HG02759 (cell line): ENCODE data around the gene NHS.

Experiments used
- ATAC-seq: cut with Tn5 transposase; IDR thresholded peaks from one replicate; pipeline ENCODE4 v1.9.1; 2021; ENCODE audit warnings: mild to moderate bottlenecking, moderate library complexity; ENCODE audit not compliant: unreplicated experiment

Gene NHS

DNA sequence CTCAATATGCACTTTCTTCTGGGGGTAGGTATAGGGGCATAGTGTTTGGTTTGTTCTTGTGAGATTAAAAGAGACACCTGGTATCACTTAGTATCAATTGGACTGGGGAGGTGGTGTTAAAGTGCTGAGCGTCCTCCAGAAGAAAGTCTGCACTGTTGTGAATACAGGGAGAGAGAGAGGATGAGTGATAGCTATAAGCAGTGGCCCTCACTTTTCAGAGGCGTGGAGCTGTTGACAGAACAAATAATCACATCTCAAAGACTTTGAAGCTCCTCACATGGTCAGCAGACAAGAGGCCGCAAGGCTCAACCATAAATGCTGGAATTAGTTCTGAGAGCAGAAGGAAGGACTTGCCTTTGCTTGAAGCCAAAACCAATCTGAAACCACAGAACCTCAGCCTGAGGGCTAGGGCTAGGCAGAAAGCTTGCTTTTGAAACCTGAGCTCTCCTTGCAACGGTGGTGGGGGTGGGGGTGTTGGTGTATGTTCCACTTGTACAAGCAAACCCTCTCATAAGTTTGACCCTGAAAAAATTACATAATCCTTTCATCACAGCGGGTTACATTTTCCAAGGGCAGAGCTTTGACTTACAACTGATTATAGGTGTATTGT is 239.1 kb downstream of the NHS start:
- peak; percentile 48 for ATAC-seq

DNA sequence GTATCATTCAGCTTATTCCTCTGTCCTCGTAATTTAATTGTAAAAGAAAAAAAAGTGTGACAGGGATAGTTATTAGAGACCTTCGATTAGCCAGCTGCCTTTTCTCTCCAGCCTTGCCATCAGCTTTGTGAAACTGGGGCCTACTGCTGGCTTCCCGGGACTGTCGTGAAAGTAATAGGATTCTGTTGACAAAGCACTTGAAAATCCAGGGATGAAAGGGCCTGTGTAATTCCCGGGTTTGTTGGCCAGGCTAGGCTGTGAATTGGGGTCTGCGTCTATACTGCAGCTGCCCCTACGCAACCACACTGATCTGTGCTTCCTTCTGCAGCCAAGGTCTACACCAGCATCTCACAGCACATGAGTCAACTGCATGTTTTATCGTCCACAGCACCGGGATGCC is 241.9 kb downstream of the NHS start:
- no peak for ATAC-seq

DNA sequence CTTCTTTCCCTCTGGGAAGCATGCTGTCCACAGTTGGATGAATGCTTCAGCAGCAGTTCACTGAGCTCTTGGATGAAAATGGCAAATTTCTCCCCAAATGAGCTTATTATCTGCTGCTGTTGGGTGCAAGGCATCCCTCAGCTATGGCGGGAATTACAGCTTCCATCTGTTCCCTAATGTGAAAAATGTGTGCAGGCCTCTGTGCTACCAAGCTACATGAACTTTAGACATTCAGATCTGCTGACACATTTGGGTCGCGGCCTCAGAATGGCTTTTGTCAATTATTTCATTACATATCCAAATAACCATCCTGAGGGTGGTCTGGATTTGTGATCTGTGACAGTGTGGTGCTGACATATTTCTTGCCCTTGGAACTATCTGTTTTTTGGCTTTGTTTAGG is 242.8 kb downstream of the NHS start:
- ATAC-seq = no peak

DNA sequence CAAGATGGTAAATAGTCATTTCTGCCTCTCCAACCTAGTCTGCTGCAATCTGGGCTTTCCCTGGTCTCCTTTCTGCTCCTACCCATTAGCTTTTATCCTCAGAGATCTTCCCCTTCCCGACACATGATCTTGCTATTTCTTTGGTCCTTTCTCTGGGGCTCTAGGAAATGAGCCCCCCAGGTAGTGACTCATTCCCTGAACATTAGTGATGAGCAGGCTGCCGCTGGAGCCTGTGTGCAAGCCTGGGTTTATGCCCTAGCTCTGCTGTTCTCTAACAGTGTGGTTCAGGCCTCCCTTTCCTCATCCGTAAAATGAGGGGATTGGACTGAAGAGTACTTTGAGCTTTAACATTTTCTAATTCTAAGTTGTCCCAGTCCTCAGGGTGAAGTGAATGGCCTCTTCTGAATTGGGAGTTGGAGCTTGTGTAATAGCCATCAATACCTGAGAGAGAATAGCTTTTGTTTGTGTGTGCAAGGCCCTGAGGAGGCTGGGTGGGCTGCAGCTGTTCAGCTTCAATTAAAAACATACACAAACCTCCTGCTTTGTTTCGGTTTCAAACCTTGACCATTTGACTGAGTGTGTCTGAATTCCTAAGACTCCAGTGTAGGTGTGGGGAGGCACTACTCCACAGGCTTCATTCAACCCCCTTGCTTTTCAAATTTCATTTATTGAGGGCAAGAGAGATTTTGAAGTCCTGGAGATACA is 246.7 kb downstream of the NHS start:
- ATAC-seq = no peak

DNA sequence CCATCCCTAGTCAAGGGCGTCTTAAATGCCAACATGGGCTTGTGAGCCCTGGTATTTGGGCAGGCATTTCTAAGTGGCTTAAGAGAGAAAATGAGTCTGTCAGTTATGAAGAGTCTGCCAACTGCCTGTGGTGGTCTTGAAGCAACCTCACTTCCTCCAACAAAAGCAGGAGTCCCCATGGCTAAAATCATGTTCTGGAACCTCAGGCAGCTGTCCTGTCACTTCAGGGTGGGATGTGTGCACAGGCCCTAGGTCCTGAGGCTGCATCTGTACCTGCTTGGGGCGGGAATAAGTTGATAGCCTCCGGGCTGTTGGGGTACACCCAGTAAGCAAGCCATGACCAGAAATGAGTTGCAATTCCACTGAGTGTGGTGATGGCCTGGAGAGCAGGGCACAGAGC is 247.3 kb downstream of the NHS start:
- no peak for ATAC-seq

DNA sequence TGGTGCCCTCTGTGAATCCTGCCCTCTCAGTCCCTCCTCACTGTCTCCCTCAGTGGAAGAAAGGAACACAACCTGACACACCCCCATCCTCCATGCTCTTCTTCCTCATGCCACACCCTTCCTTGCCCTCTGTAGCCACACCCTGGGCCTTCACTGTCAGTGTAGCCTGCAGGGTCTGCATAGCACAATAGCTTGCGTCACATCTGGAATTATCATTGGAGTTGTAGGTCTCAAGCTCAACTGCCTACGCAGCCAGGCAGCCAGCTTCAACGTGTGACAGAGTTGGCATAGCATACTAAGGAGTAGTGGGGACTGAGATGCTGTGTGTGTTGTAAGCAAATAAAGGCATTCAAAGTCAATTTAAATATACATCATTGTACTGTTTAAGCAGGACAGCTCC is 248.8 kb downstream of the NHS start:
- no peak for ATAC-seq

DNA sequence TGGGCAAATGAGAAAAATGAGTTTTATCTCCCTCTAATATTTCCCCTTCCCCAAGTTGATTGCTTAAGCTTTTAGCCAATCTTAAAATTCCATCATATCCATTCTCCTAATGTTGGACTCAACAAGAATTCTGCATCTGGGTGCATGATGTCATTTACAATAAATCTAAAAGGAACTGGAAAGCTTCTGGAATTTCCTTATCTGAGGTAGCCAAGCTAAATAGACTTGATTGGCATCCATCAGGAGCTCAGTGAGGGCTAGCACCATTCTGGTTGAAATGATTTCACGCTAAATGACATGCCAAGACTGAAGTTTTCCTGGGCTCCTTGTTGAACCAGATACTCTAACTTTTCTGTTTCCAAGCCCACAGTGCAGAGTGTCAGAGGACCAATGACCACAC is 252.0 kb downstream of the NHS start:
- no peak for ATAC-seq

DNA sequence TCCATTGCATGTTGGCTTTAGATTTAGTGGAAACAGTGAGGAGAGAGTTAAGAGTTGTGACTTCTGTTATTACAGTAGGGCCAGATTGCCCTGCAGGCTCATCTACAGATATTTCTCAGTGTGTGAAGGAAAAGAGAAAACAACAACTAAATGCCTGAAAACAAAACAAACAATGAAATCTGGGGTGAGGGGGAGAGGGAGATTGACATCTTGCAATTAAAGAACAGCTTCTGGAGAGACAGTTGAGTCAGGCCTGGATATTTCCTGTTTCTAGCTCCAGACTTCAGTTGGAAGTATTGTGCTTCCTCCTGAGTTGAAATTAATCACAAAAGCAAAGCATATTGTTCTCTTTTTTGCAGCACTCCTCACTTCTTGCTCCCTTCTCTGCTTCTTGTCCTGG is 254.0 kb downstream of the NHS start:
- ATAC-seq = no peak

DNA sequence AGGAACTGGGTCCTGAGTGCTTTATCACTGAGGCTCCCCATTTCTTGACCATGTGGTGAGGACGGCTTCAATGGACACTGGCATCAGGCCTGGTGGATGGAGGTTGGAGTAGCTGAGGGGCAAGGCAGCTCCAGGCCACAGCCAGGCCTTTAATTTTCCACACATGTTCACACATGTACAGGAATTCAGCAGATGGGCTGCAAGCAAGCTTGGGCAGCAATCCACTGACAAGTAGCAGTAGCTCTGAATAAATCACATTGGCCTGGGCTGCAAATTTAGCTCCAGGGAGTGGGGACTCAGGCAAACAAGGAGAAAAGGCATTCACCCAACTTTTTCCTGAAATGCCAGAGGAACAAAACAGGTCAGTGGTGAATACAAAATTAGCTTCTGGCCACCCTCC is 254.5 kb downstream of the NHS start:
- no peak for ATAC-seq

DNA sequence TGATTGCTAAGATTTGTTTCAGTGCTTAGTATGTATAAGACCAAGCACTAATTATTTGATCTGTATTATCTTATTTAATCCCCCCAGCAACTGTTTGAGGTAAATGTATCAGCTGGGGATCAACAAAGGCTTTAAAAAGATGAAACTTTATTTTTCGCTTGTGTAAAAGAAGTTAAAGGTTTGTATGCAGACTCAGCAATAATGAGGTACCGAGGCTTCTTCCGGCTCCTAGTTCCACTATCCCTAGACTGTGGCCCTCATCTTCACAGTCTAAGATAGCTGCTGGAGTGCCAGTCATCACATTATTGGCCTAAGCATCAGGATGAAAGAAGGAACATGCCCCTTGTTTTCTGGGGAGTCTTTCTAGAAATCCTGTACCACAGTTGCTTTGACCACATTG is 256.6 kb downstream of the NHS start:
- ATAC-seq = no peak

DNA sequence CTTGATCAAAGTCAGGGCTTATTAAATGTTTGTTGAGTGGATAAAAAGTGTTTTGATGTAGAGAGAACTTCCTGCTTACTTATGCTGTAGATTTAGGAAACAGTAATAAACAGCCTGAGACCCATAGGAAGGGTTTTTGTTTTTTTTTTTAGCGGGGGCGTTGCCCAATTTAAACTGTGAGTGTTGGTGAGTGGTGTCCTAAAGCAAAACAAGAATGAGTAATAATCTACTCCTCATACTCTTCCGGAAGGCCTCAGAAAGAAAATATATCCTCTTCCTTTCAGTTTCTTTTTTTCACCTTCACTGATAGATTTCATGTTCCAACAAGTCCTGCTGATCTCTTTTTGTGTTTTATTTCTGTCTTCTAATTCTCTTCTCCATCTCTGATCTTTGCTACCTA is 257.9 kb downstream of the NHS start:
- ATAC-seq = no peak

DNA sequence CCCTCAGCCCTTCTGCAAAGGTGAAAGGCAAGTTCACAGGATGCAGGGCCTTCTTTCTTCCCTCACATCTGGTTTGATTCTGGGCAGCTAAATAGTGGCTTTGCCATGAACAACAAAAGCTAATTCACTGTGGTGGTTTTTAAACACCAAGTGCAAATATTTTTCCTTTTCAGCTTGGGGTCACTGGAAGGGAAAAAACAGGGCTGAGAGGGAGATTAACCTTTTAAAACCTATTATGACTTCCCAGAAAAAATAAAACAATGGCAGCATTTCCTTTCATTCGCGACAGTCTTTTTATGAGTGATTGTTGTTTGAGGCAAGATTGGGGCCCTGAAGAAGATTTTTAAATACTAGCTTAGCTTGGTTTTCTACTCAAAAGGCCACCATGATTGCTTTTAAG is 258.5 kb downstream of the NHS start:
- ATAC-seq = no peak

DNA sequence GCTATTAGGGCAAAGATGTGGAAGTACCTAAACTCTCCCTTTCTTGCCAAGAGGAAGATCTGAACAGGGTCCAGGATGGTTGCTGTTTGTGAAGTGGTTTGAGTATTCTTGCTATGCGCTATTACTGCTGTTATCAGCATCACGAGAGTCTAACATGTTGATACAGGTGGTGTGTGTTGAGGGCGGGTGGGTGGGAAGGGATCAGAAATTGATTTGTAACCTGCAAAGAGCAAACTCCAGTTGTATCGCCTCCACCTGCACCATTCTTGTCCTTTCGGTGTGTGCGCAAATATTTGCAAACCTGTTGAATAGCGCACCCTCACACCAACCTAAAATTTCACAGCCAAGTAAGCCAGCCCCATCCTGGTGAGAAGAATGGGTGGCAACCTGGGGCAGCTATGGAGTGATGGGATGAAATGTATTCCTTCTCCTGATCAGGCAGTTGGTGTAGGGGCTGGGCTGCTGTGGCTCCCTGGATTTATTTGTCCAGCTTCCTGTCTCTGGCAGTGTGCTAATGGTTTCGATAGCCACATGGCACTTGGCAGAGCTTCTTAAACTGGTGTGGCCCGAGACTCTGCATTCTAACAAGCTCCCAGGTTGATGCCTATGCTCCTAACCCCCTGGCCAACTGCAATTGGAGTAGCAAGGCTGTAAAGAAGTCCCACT is 259.7 kb downstream of the NHS start:
- no peak for ATAC-seq

DNA sequence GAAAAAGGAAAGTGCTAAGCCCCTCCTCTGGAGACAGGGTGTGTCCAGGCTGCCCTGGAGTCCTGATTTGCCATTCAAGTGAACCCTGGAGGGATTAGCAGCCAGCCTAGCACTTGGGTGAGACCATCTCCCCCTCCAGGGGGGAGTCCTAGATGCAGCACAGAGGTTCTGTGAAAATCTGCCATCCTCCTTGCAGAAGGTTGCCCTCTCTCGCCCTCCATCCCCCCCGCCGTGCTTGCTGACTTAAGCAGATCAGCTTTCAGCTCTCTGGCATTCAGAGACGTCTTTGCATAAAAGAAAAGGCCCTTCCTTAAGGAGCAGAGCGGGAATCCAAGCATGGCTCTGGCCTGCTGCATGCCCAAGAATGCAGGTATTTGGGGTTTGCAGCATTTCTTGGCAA is 260.2 kb downstream of the NHS start:
- ATAC-seq = no peak

DNA sequence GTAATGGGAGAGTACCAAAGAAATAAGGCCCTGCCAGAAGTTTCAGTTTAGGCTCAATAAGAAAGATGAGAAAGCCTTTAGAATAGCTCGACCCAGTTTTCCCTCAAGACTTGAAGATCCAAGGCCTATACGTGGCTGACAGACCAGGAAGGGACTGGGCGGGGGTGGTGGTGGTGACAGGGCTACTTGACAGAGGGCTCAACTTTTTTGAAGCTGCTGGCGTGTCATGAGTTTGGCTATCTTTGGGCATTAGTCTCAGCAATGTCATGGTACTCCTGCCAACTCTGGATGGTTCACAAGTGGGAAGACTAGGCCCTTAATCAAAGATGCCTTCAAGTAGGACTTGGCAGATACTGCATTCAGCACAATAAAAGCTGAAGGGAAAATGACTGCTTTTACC is 262.2 kb downstream of the NHS start:
- no peak for ATAC-seq

DNA sequence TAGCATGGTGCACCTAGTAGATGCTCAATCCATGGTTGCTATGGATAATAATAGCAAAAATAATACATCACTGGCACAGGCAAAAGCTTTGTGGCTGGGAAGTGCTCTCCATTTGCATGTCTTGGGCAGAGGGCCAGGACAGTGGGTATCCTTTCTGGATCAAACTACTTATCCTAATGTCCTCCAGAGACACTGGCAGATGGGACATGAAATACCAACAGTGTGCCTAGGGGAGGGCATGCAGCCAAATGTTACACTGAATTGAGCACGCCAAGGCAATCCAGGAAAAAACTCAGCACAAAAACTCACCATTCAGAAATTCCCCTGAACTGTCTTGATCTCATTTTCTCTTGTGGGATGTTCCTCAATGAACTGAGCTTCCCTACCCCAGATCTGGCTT is 263.7 kb downstream of the NHS start:
- no peak for ATAC-seq

DNA sequence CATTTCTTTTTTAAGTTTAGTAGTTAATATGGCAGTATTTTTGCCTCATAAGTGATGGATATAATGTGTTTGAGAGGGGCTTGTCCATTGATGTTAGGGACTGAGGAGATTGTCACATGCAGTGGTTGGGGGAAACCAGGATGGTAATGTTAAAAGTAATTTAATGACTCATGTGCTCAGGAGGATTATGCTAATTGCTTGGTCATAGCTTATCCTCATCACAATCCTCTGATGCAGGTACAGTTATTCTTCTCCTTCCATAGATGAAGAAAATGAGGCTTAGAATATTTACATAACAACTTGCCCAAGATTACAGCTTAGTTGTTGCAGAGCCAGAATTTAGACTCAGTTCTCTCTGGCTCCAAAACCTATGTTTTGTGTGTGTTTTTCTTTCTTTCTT is 267.9 kb downstream of the NHS start:
- no peak for ATAC-seq

DNA sequence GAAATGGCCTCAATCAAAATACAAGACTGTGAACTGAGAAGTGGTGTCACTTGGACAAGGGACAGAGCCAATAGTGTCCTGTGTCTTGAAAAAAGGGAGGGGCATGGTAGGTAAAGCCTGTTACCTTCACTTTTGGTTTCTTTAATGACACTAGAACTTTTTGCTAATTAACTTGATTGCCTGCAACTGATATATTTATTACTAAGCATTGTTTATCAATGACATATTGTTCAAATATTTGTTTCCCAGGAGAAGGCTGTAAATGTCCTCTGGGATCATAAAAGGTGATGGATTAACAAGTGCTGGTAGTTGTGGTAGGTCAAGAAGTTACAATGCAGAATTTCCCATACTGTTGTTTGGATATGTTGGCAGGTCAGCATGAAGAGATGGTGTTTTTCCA is 268.5 kb downstream of the NHS start:
- no peak for ATAC-seq

DNA sequence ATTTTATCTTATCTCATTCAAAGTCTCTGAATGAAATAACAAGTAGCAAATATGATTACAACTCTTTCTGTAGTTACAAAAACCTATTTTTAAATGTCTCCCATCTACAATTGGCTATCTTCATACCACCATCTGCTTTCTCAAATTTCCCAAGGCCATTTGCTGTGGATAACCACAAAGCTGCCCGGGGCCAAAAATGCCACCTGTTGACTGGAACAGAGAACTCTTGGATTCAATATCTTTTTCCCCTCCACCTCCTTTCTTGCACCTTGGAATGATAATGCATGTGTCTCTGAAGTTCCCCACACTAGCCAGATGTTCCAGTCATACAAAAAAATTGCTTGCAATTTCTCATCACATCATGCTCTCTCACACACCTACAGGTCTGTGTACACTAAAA is 269.0 kb downstream of the NHS start:
- ATAC-seq = no peak

DNA sequence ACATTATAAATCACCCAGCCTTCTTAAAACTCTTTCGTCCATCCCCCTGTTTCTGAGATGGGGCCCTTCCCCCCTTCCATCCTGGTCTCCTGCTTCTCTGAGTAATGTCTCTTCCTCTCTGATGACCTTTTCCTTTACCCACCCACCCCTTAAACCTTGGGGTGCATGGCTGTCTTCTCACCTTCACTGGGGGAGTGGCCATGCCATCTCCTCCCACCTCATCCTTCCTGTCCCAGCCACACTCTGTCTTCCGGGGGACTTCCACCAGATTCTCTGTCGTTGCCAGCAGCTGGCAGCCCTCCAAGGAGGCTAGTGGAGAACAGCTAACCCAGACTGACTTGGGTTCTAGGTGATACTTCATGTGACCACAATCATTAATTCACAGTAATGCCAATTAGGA is 279.1 kb downstream of the NHS start:
- ATAC-seq = no peak

DNA sequence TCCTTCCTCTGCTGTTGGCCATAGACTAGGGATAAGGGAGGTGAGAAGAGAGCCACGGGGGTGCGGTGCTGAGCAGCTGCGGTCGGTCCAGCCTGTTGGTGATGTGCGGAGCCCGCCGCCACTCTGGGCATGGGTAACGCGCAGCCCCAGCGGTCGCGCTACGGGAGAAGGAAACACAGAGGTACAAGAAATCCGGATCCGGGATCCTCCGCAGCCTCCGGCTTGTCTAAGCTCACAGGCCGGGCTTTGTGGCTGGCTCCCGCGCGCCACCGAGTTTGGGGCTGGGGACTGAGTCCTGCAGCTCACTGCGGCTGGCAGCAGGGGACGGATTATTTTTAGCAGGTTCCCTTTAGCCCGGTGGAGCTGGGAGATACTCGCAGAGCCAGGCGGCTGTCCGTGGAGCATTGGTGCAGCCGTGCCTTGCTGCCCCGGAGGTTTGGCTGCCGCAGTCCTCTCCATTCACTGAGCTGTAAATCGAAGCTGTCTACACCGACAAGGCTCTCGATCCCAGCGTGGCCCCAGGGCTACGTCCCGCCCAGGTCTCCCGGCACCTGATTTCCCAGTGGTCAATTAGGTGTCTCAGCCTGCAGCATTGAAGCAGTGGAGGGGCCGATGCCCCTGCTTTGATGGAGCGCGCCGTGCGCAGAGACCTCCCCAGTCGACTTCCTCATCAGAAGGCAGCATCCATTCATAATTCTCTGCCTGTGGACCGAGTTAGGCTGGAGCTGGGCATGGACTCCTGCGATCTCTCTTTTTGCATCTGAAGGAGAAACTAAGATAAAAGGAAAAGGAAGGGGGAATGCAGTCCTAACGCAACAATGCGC is 280.4 kb downstream of the NHS start:
- no peak for ATAC-seq

DNA sequence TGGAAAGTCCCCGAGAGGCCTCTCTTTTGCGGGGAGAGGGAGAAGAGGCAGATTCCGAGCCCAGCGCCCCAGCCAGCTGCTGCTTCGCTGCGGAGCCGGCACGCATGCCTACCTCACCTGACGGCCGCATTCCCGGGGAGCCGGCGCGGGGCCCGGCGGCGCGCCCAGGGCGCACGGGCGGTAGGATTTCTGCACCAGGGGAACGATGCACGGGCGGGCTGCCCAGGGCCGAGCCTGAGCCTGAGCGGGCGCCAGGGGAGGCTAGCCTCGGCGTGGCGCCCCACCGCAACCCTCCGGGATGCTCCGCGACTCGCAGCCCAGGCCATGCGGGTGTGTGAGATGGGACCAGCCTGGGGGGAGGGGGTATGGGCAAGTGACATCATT is 281.0 kb downstream of the NHS start:
- no peak for ATAC-seq
